ENCODE measurements around the gene SIL1.

GRCh38 chr5:139023286-139023685, 174.9 kb downstream of the SIL1 start:
- TF ChIP-seq CTCF (conservative IDR thresholded peaks at IDR 0.05 in 1 of 2, IDR thresholded peaks at IDR 0.05 in 1 of 2; ENCODE audit: low read depth in 1 of 2, low read length in 2 of 2) (no peak), EZH2 (IDR thresholded peaks at IDR 0.05; ENCODE audit: low read length, missing control alignments) (no peak)

Data from fibroblast of lung (primary cell).